ENCODE measurements around the gene EVX2. TPM values are rescaled to one million over a fixed set of nuclear protein-coding genes. Genes with fewer than 3 reads are reported as not detected.

EVX2 gene
- total RNA-seq, 1 donor from 2014 or later: not detected

GRCh38 chr2:176110415-176111308, 26.9 kb upstream of the EVX2 start:
- DNase-seq (ENCODE audit: extremely low spot score, unreplicated experiment): no peak
- H3K27ac Mint-ChIP-seq (ENCODE audit: unreplicated experiment): no peak overlapping the region
- no peaks in the 10 kb centered on the region for H3K9me3 Mint-ChIP-seq (ENCODE audit: unreplicated experiment)
- peaks cover 83% of the 10 kb centered on the region for H3K27me3 Mint-ChIP-seq (ENCODE audit: unreplicated experiment)
- H3K4me3 Mint-ChIP-seq (ENCODE audit: unreplicated experiment): no peak overlapping the region
- no peak for TF ChIP-seq CTCF (IDR thresholded peaks at IDR 0.05)
- H3K4me1 Mint-ChIP-seq (ENCODE audit: unreplicated experiment): peaks cover 18% of the 10 kb centered on the region
- H3K36me3 Mint-ChIP-seq (ENCODE audit: unreplicated experiment): no peaks in the 10 kb centered on the region

- no peaks in the 10 kb centered on the region for H3K9me3 Mint-ChIP-seq (ENCODE audit: unreplicated experiment)
- no peak for TF ChIP-seq CTCF (IDR thresholded peaks at IDR 0.05)
These were observed 26.2 kb upstream of the EVX2 start for GRCh38 chr2:176109946-176110345.

GRCh38 chr2:176109192-176109901, 25.6 kb upstream of the EVX2 start:
- Mint-ChIP-seq H3K36me3 (ENCODE audit: unreplicated experiment) (no peaks in the 10 kb centered on the region), H3K4me3 (ENCODE audit: unreplicated experiment) (no peak overlapping the region)
- DNase-seq (ENCODE audit: extremely low spot score, unreplicated experiment): no peak

More at GRCh38 chr2:176109946-176110345, 26.2 kb upstream of the EVX2 start:
- Mint-ChIP-seq H3K27me3 (ENCODE audit: unreplicated experiment) (peaks cover 83% of the 10 kb centered on the region), H3K36me3 (ENCODE audit: unreplicated experiment) (no peaks in the 10 kb centered on the region), H3K27ac (ENCODE audit: unreplicated experiment) (no peak overlapping the region), H3K4me1 (ENCODE audit: unreplicated experiment) (peaks cover 21% of the 10 kb centered on the region), H3K4me3 (ENCODE audit: unreplicated experiment) (no peak overlapping the region)
- no peak for DNase-seq (ENCODE audit: extremely low spot score, unreplicated experiment)

GRCh38 chr2:176107731-176108181, 24.0 kb upstream of the EVX2 start:
- Mint-ChIP-seq H3K27me3 (ENCODE audit: unreplicated experiment) (peaks cover 83% of the 10 kb centered on the region), H3K27ac (ENCODE audit: unreplicated experiment) (no peak overlapping the region), H3K4me3 (ENCODE audit: unreplicated experiment) (no peak overlapping the region), H3K9me3 (ENCODE audit: unreplicated experiment) (no peaks in the 10 kb centered on the region), H3K36me3 (ENCODE audit: unreplicated experiment) (no peaks in the 10 kb centered on the region), H3K4me1 (ENCODE audit: unreplicated experiment) (peaks cover 27% of the 10 kb centered on the region)
- no peak for DNase-seq (ENCODE audit: extremely low spot score, unreplicated experiment)
- no peak for TF ChIP-seq CTCF (IDR thresholded peaks at IDR 0.05)

More at GRCh38 chr2:176109192-176109901, 25.6 kb upstream of the EVX2 start:
- TF ChIP-seq CTCF (IDR thresholded peaks at IDR 0.05): no peak
- H3K4me1 Mint-ChIP-seq (ENCODE audit: unreplicated experiment): peaks cover 25% of the 10 kb centered on the region
- H3K27me3 Mint-ChIP-seq (ENCODE audit: unreplicated experiment): peaks cover 83% of the 10 kb centered on the region
- no peaks in the 10 kb centered on the region for H3K9me3 Mint-ChIP-seq (ENCODE audit: unreplicated experiment)
- H3K27ac Mint-ChIP-seq (ENCODE audit: unreplicated experiment): no peak overlapping the region

Data from osteocyte (in vitro differentiated cells).